GM23248 (cell line): ENCODE results near the gene KLF6. TPM values are rescaled to one million over a fixed set of nuclear protein-coding genes. Genes with fewer than 3 reads are reported as not detected.

Source experiments
- DNase-seq: peaks from one replicate; pipeline ENCODE4 v3.0.0-alpha.2; 2015
- H2AFZ ChIP-seq: fragments of 200-600 bp; sonication (generic); 2 replicates; pipeline ENCODE4 v1.6.1; 2016; ENCODE audit warnings: antibody characterized with exemption
- H3F3A ChIP-seq: fragments of 200-600 bp; sonication (generic); 2 replicates; pipeline ENCODE4 v1.6.1; 2016; ENCODE audit warnings: mild to moderate bottlenecking, antibody characterized with exemption, mixed run types; ENCODE audit not compliant: insufficient read depth
- H3K27ac ChIP-seq: fragments of 200-600 bp; sonication (generic); 2 replicates; pipeline ENCODE4 v1.5.1; 2016; ENCODE audit warnings: mild to moderate bottlenecking
- H3K27me3 ChIP-seq: fragments of 200-600 bp; sonication (generic); replicated peaks from 2 replicates; pipeline ENCODE4 v1.6.1; 2016; ENCODE audit warnings: mild to moderate bottlenecking; ENCODE audit not compliant: insufficient read depth
- H3K36me3 ChIP-seq: fragments of 200-600 bp; sonication (generic); 2 replicates; pipeline ENCODE4 v1.6.1; 2016; ENCODE audit warnings: low read depth, mild to moderate bottlenecking
- H3K4me1 ChIP-seq: fragments of 200-600 bp; sonication (generic); 2 replicates; pipeline ENCODE4 v1.6.1; 2016; ENCODE audit warnings: mild to moderate bottlenecking; ENCODE audit not compliant: insufficient read depth
- H3K4me2 ChIP-seq: fragments of 200-600 bp; sonication (generic); one replicate; pipeline ENCODE4 v1.6.1; 2016; ENCODE audit warnings: mild to moderate bottlenecking; ENCODE audit not compliant: unreplicated experiment
- H3K4me3 ChIP-seq: fragments of 200-600 bp; sonication (generic); 2 replicates; pipeline ENCODE4 v1.5.1; 2016; ENCODE audit warnings: mild to moderate bottlenecking
- H3K79me2 ChIP-seq: fragments of 200-600 bp; sonication (generic); 2 replicates; pipeline ENCODE4 v1.6.1; 2016; ENCODE audit warnings: mild to moderate bottlenecking; ENCODE audit not compliant: insufficient read depth
- H3K9ac ChIP-seq: fragments of 200-600 bp; sonication (generic); 2 replicates; pipeline ENCODE4 v1.6.1; 2016; ENCODE audit warnings: mild to moderate bottlenecking
- H3K9me2 ChIP-seq: fragments of 200-600 bp; sonication (generic); 2 replicates; pipeline ENCODE4 v1.6.1; 2016; ENCODE audit warnings: mixed run types, mild to moderate bottlenecking, moderate library complexity; ENCODE audit not compliant: insufficient read depth
- H3K9me3 ChIP-seq: fragments of 200-600 bp; sonication (generic); one replicate; pipeline ENCODE4 v1.6.1; 2017; ENCODE audit warnings: low read depth
- H4K20me1 ChIP-seq: fragments of 200-600 bp; sonication (generic); 2 replicates; pipeline ENCODE4 v1.6.0; 2016; ENCODE audit not compliant: insufficient read depth
- EZH2 ChIP-seq: fragments of 200-600 bp; sonication (generic); IDR thresholded peaks from 2 replicates; pipeline ENCODE4 v1.6.1; 2018; ENCODE audit warnings: antibody characterized with exemption, mild to moderate bottlenecking; ENCODE audit not compliant: insufficient read depth, poor library complexity, severe bottlenecking
- EZH2phosphoT487 ChIP-seq: fragments of 200-600 bp; sonication (generic); IDR thresholded peaks from 2 replicates; pipeline ENCODE4 v1.6.1; 2018; ENCODE audit warnings: antibody characterized with exemption, moderate library complexity, mild to moderate bottlenecking, low read depth; ENCODE audit not compliant: insufficient read depth
- WGBS, 2 experiments: methylation state at CpG; one replicate each; pipeline ENCODE4 v1.1.6; 2015 to 2017; ENCODE audit warnings: low lambda C conversion rate in 2 of 2, low coverage in 1 of 2; ENCODE audit errors: missing lambda C conversion rate in 2 of 2; 5-methylcytosine and 5-hydroxymethylcytosine counted together
- in situ Hi-C: fragments of 300-500 bp; cut with MboI; formaldehyde crosslinking; loops from 2 replicates; pipeline ENCODE4 v1.15.0; 2020
- polyA plus RNA-seq: library from polyadenylated mRNA; unstranded; fragments of >200 nt; fragmentation: Nextera tagmentation; extraction: Ambion mirVana; gene quantifications from 2 replicates; pipeline ENCODE4 v1.2.1, GENCODE V29; 2016
- total RNA-seq: library from RNA; depleted of rRNA; stranded (reverse); fragments of >200 nt; shearing (Covaris generic); gene quantifications from 2 replicates; pipeline ENCODE4 v1.2.3, GENCODE V29; 2014

Gene KLF6
- total and polyA plus RNA-seq, 2 experiments from 2014 or later, result 49.8 to 279 TPM

DNA sequence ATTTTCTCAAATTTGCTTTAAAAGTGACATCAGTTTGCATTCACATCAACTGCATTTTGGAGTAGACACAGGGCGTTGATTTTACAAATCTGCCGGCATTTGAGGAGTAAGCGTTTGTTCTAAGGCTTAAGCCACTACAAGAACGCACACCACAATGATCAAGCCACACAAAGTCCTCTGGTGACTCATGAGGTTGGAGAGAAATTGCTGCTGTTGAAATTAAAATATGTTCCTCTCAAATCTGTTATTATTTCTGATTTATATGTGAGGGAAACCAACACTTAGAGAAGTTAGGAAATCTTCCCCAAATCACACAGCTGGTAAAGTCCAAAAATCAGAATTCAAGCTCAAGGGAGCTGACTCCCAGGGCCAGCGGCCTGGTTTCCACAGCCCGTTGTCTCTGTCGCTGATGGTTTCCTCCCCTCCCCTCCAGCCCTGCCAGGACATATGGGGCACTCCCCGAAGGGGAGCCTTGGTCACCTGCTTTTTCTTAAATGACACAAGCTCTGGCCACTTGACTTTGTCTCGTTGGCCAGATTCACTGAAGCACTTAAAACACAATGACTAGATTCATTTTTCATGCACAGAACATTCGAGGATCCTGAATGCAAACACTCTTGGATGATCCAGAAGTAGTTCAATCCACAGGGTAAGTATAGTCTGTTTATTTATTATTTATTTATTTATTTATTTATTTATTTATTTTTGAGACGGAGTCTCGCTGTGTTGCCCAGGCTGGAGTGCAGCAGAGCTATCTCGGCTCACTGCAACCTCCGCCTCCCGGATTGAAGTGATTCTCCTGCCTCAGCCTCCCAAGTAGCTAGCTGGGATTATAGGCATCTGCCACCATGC lies 29.2 kb upstream of the KLF6 start:
- Histone ChIP-seq H3F3A (peaks cover 39% of the 10 kb centered on the region), H3K36me3 (no peaks in the 10 kb centered on the region), H3K9ac (peak overlapping the region; percentile 73), H3K4me1 (peaks cover 45% of the 10 kb centered on the region), H4K20me1 (no peaks in the 10 kb centered on the region), H3K27ac (peak overlapping the region; percentile 85), H3K79me2 (no peaks in the 10 kb centered on the region), H3K9me3 (no peaks in the 10 kb centered on the region), H3K4me2 (peak overlapping the region; percentile 61), H3K9me2 (no peaks in the 10 kb centered on the region), H3K4me3 (peak overlapping the region; percentile 44; the same call in 1 of the 2 replicates), H2AFZ (peak overlapping the region; percentile 71), H3K27me3 (no peaks in the 10 kb centered on the region)
- WGBS, 2 experiments, result 24 to 37% methylated on average over 13 to 15 of the region's 15 CpGs
- peak; percentile 86 for DNase-seq
- in situ Hi-C loops, result loop anchor here (25.0 kb wide), 1 partner anchor 848 kb away; no protein-coding TSS in a partner anchor
- TF ChIP-seq EZH2phosphoT487 (no peak), EZH2 (no peak)

DNA sequence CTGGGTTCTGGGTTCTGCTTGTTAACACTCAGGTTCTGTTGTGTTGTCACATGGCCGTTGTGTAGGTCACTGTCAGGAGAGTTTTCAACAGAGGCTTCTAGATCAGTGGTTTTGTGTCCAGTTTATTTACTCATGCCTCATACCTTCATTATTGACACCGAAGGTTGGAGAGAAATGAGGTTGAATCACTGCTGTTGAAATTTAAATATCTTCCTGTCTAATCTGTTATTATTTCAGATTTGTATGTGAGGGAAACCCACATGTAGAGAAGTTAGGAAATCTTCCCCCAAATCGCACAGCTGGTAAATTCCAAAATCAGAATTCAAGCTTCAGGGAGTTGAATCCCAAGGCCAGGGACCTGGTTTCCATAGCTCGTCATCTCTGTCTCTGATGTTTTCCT lies 28.3 kb upstream of the KLF6 start:
- 0 out of 2 replicates have a peak overlapping the region, but pooled peaks have one; percentile 44 for H3K4me3 ChIP-seq
- H3K9me2 ChIP-seq, result no peaks in the 10 kb centered on the region
- in situ Hi-C loops, result loop anchor here (25.0 kb wide), 1 partner anchor 849 kb away; no protein-coding TSS in a partner anchor
- peak overlapping the region; percentile 73 for H3K9ac ChIP-seq
- H3K4me2 ChIP-seq, result peak overlapping the region; percentile 61
- peaks cover 45% of the 10 kb centered on the region for H3K4me1 ChIP-seq
- H3F3A ChIP-seq, result peaks cover 48% of the 10 kb centered on the region
- TF ChIP-seq EZH2 (no peak), EZH2phosphoT487 (no peak)
- H3K9me3 ChIP-seq, result no peaks in the 10 kb centered on the region
- peak; percentile 46 for DNase-seq
- WGBS, 2 experiments, result 33 to 40% methylated on average over 4 of the region's 4 CpGs
- no peaks in the 10 kb centered on the region for H3K36me3 ChIP-seq
- no peaks in the 10 kb centered on the region for H3K27me3 ChIP-seq
- H2AFZ ChIP-seq, result peak overlapping the region; percentile 71
- H4K20me1 ChIP-seq, result no peaks in the 10 kb centered on the region
- H3K27ac ChIP-seq, result peak overlapping the region; percentile 85
- no peaks in the 10 kb centered on the region for H3K79me2 ChIP-seq

DNA sequence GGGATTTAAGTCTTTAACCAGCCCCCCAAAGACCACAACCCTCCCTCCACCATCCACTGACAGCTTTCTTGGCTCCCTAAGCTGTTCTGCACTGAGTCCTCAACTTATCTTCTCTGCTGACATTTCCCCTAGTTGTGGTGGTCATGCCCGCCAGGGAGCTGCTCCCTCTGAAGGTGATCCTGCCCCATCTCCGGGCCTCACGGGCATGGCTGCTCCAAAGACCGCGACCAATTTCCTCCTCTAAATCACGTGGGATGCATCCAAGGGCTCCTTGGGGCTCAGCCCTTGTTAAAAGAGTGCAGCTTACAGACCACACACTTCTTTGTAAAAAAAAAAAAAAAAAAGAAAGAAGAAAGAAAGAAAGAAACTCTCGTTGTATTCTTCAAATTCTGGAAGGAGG lies 27.1 kb upstream of the KLF6 start:
- Histone ChIP-seq H3K27me3 (no peaks in the 10 kb centered on the region), H3K9me2 (no peaks in the 10 kb centered on the region), H3K27ac (peak overlapping the region; percentile 88), H3K4me2 (peak overlapping the region; percentile 64), H3K4me3 (no peak overlapping the region), H3K79me2 (no peaks in the 10 kb centered on the region), H3K9me3 (no peaks in the 10 kb centered on the region), H3K36me3 (no peaks in the 10 kb centered on the region), H3K4me1 (peaks cover 51% of the 10 kb centered on the region), H4K20me1 (no peaks in the 10 kb centered on the region), H3K9ac (peak overlapping the region; percentile 73), H2AFZ (no peak overlapping the region), H3F3A (peaks cover 59% of the 10 kb centered on the region)
- WGBS, 2 experiments, result 76% methylated on average over 7 of the region's 7 CpGs
- no peak for DNase-seq
- in situ Hi-C loops, result loop anchor here (25.0 kb wide), 1 partner anchor 850 kb away; no protein-coding TSS in a partner anchor
- TF ChIP-seq EZH2phosphoT487, result no peak
- TF ChIP-seq EZH2, result no peak

DNA sequence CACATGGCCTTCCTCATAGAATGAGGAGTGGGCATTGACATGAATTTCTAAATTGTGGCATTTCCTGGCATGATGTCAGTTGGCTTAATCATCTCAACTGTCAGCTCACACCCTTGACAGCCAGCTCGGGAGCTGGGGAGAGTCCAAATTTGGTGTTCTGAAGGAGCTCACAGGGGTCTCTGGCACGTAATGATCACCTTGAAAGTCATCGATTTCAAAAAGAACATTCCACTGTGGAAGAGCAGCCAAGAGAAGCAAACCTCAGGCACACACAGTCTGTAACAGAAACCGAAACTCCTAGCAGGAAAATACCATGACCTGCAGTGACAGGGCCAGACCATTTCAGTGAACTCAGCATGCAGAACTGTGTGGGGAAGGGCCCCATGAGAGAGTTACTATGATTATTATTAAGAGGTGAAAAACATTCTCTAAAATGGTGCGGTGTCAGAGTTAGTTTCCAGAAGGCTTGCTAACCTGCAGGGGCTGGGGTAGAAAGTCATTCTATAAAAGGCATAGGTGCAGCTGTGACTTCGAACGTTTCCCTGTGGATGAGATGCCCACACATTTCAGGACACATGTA lies 26.4 kb upstream of the KLF6 start:
- H3K9me3 ChIP-seq, result no peaks in the 10 kb centered on the region
- no peaks in the 10 kb centered on the region for H4K20me1 ChIP-seq
- 43 to 44% methylated on average over 7 of the region's 7 CpGs for WGBS, 2 experiments
- peak overlapping the region; percentile 88 for H3K27ac ChIP-seq
- peak overlapping the region; percentile 41 for H3K4me3 ChIP-seq
- peaks cover 57% of the 10 kb centered on the region for H3K4me1 ChIP-seq
- no peaks in the 10 kb centered on the region for H3K27me3 ChIP-seq
- H3K4me2 ChIP-seq, result peak overlapping the region; percentile 64
- TF ChIP-seq EZH2, result no peak
- TF ChIP-seq EZH2phosphoT487, result no peak
- H3K79me2 ChIP-seq, result no peaks in the 10 kb centered on the region
- in situ Hi-C loops, result loop anchor here (25.0 kb wide), 1 partner anchor 851 kb away; no protein-coding TSS in a partner anchor
- peak; percentile 73 for DNase-seq
- no peaks in the 10 kb centered on the region for H3K36me3 ChIP-seq
- peak overlapping the region; percentile 73 for H3K9ac ChIP-seq
- H3K9me2 ChIP-seq, result no peaks in the 10 kb centered on the region
- peaks cover 65% of the 10 kb centered on the region for H3F3A ChIP-seq
- H2AFZ ChIP-seq, result peak overlapping the region; percentile 16; the same call in 1 of the 2 replicates
